Peyer's patch (tissue), 4 donors: Measurements from ENCODE around the gene UBE2E1.

Source experiments
- CTCF ChIP-seq, 6 experiments: fragments of 450-650 bp in 4 of 6; fragments of 200-600 bp in 2 of 6; sonication (generic) in 1 of 6; IDR thresholded peaks; one replicate each; pipeline ENCODE4 v1.5.1; 2017 to 2019; ENCODE audit warnings: antibody characterized with exemption in 6 of 6, mild to moderate bottlenecking in 3 of 6, moderate library complexity in 1 of 6
- POLR2A ChIP-seq, 2 donors: fragments of 450-650 bp; IDR thresholded peaks; one replicate each; pipeline ENCODE4 v1.5.1; 2017; ENCODE audit warnings: antibody characterized with exemption in 2 of 2, mild to moderate bottlenecking in 2 of 2, moderate library complexity in 2 of 2

DNA sequence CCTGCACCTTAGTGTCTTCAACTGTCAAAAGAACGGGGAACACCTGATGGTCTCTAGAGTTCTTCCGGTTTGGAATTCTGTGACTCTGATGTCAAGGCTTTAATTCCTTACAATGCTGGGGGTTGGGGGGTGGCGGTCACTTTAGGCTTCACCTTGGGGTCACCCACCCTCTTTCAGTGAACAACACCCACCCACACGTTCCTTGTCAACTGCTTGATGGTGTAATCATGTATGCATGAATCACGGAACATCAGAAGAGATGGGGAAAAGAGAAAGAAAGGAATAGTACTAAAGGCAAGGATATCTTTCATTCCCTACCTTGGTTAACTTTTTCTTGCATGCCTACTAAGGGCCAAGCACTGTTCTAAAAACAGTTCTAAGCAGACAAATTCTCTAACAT lies 7.3 kb upstream of the UBE2E1 start:
- TF ChIP-seq CTCF (IDR thresholded peaks at IDR 0.05) (no peak), POLR2A (IDR thresholded peaks at IDR 0.05) (no peak)
